ENCODE measurements around the gene ZBTB16. TPM values are rescaled to one million over a fixed set of nuclear protein-coding genes. Genes with fewer than 3 reads are reported as not detected.

ZBTB16 gene
- total and polyA plus RNA-seq, 11 donors, result 15.3 to 130 (median 62.8) TPM

DNA sequence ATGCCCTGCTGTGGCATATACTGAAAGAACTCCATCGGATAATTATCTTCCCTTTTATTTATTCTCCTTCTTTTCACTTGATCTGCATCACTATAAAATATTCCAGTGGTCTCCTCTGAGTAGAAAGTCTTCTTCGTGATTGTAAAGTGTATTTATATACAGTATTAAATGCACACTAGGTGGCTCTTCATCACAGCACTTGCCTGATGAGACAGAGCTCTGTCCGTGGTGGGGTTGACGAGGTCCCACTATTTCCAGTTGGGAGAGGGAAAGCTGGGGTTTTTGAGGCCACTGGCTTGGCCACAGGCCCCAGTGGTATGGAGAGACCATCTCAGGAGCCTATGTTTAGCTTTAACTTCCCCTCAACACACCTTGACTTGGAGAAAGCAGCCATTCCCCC, 31.6 kb upstream of the ZBTB16 start:
- WGBS, 4 donors, result 40 to 50% (median 46%) methylated on average over 4 of the region's 4 CpGs
- H3K4me1 ChIP-seq, result peaks cover 0 to 15% (median 0%) of the 10 kb centered on the region in 12 donors
- intact Hi-C loops (cut with DNase I), result loop anchor here in 4 of 10 donors (10.0 kb wide), 2 partner anchors 123 to 133 kb away; partner anchors contain the start of gene HTR3B (in 2 of the 4)
- DNase-seq (no peak), ATAC-seq (peak in 3 of 4 donors; percentile 24 to 57 (median 47))
- no peaks in the 10 kb centered on the region for H3K9me3 ChIP-seq
- no peak for TF ChIP-seq POLR2A (IDR thresholded peaks at IDR 0.05)
- TF ChIP-seq, protein P1, sequence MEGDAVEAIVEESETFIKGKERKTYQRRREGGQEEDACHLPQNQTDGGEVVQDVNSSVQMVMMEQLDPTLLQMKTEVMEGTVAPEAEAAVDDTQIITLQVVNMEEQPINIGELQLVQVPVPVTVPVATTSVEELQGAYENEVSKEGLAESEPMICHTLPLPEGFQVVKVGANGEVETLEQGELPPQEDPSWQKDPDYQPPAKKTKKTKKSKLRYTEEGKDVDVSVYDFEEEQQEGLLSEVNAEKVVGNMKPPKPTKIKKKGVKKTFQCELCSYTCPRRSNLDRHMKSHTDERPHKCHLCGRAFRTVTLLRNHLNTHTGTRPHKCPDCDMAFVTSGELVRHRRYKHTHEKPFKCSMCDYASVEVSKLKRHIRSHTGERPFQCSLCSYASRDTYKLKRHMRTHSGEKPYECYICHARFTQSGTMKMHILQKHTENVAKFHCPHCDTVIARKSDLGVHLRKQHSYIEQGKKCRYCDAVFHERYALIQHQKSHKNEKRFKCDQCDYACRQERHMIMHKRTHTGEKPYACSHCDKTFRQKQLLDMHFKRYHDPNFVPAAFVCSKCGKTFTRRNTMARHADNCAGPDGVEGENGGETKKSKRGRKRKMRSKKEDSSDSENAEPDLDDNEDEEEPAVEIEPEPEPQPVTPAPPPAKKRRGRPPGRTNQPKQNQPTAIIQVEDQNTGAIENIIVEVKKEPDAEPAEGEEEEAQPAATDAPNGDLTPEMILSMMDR (IDR thresholded peaks at IDR 0.05), result peak in 8 of 12 donors; percentile 11 to 38 (median 24)
- H3K27me3 ChIP-seq, result peaks cover 0 to 3% (median 0%) of the 10 kb centered on the region in 9 donors
- H3K27ac ChIP-seq, result peak overlapping the region in 1 of 12 donors; percentile 49
- no peak overlapping the region for H3K4me3 ChIP-seq
- no peaks in the 10 kb centered on the region for H3K36me3 ChIP-seq

DNA sequence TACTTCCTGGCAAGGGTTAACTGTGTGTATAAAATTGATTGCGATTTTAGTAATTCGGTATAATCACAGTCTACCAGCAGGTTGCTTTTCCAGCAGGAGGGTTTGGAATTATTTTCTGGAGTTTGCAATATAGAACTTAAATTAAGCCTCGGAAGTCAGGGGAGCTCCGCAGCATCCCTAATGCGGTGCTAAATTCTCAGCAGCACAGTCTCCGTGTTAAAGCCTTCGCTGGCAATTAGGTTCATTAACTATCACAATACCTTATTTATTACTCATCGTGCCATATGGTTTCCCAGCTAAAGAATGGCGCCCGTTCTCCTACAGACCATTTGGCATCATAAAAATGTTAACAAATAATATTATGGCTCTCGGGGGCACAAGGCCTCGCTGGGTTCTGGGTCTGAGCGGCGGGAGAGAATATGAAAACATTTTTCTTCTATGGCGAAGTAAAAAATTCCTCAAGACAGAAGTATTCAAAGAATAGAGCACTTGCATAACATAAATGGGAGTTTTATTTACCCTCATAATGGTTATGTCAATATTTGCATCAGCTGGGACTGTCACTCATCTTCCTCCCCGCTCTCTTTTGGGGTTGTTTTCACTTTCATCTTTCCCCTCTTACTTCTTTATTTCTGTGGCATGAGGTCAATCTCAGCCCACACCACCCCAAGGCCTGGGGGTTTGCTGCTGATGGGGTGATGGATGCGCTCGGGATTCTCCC, 28.1 kb upstream of the ZBTB16 start:
- Histone ChIP-seq H3K36me3 (no peaks in the 10 kb centered on the region), H3K27me3 (peaks cover 0 to 3% (median 0%) of the 10 kb centered on the region in 9 donors), H3K4me1 (peaks cover 0 to 14% (median 4%) of the 10 kb centered on the region in 12 donors), H3K27ac (no peak overlapping the region), H3K9me3 (no peaks in the 10 kb centered on the region), H3K4me3 (no peak overlapping the region)
- 90 to 93% (median 91%) methylated on average over 18 of the region's 18 CpGs for WGBS, 4 donors
- intact Hi-C loops (cut with DNase I), result loop anchor here in 3 of 10 donors (5.0 to 10.0 kb wide), 4 partner anchors 61 to 403 kb away; partner anchors contain the start of gene REXO2 (in 1 of the 3)
- TF ChIP-seq, protein P1 (IDR thresholded peaks at IDR 0.05), result no peak
- TF ChIP-seq POLR2A (IDR thresholded peaks at IDR 0.05), result no peak
- ATAC-seq (no peak), DNase-seq (no peak)

DNA sequence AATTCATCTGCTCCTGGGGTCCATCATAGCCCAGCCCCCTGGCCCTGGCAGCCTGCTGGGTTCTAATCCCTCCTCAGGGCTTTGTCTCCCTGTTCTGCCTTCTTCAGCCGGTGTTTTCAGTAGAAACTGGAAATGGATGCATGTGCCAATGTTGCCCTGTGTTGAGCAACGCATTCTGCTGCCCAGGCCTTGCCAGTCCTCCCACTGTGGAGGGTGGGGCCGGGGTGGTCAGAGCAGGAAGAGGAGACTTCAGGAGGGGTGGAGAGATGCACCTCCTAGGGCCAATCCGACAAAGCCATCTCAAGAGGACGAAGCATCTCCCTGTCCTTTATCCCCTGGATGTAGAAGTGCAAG, 27.6 kb upstream of the ZBTB16 start:
- 71 to 89% (median 85%) methylated on average over 5 of the region's 5 CpGs for WGBS, 4 donors
- peaks cover 0 to 3% (median 0%) of the 10 kb centered on the region in 9 donors for H3K27me3 ChIP-seq
- H3K9me3 ChIP-seq, result no peaks in the 10 kb centered on the region
- ATAC-seq (no peak), DNase-seq (no peak)
- TF ChIP-seq, protein P1 (IDR thresholded peaks at IDR 0.05), result no peak
- TF ChIP-seq POLR2A (IDR thresholded peaks at IDR 0.05), result no peak
- peaks cover 3 to 20% (median 8%) of the 10 kb centered on the region in 12 donors for H3K4me1 ChIP-seq
- H3K4me3 ChIP-seq, result no peak overlapping the region
- no peaks in the 10 kb centered on the region for H3K36me3 ChIP-seq
- no peak overlapping the region for H3K27ac ChIP-seq
- intact Hi-C loops (cut with DNase I), result loop anchor here in 3 of 10 donors (5.0 to 10.0 kb wide), 4 partner anchors 60 to 403 kb away; partner anchors contain the start of gene REXO2 (in 1 of the 3)

DNA sequence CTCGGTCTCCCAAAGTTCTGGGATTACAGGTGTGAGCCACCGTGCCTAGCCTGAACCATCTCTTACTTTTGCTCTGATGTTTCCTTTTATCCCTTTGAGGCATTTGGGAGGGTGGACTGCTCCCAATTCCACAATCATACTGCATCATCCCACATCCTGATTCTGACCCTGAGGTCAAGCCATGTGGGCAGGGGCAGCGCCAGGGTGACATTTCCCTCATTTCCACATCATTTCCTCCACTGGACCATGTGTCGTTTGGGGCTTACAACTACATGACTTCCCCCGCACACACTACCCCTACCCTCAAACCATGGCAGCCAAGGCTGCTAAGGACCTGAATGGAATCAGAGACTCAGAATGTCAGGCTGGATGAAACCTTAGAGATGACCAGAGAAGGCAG, 26.4 kb upstream of the ZBTB16 start:
- H3K36me3 ChIP-seq, result no peaks in the 10 kb centered on the region
- no peak overlapping the region for H3K4me3 ChIP-seq
- intact Hi-C loops (cut with DNase I), result loop anchor here in 3 of 10 donors (5.0 to 10.0 kb wide), 4 partner anchors 59 to 402 kb away; partner anchors contain the start of gene REXO2 (in 1 of the 3)
- H3K4me1 ChIP-seq, result peaks cover 3 to 22% (median 8%) of the 10 kb centered on the region in 12 donors
- no peaks in the 10 kb centered on the region for H3K9me3 ChIP-seq
- no peaks in the 10 kb centered on the region for H3K27me3 ChIP-seq
- ATAC-seq, result no peak
- 78 to 90% (median 86%) methylated on average over 5 of the region's 5 CpGs for WGBS, 4 donors
- H3K27ac ChIP-seq, result no peak overlapping the region
- TF ChIP-seq POLR2A (IDR thresholded peaks at IDR 0.05), result no peak
- TF ChIP-seq, protein P1 (IDR thresholded peaks at IDR 0.05), result no peak
- no peak for DNase-seq

All from heart left ventricle (tissue), 16 donors.